Measurements from ENCODE around the gene SPECC1. TPM values are rescaled to one million over a fixed set of nuclear protein-coding genes. Genes with fewer than 3 reads are reported as not detected.
"Not testable (repeated sequence)": the region's sequence is repeated elsewhere in the genome, so short reads cannot be mapped to it uniquely, and the experiment has no call there.

SPECC1 gene, protein sequence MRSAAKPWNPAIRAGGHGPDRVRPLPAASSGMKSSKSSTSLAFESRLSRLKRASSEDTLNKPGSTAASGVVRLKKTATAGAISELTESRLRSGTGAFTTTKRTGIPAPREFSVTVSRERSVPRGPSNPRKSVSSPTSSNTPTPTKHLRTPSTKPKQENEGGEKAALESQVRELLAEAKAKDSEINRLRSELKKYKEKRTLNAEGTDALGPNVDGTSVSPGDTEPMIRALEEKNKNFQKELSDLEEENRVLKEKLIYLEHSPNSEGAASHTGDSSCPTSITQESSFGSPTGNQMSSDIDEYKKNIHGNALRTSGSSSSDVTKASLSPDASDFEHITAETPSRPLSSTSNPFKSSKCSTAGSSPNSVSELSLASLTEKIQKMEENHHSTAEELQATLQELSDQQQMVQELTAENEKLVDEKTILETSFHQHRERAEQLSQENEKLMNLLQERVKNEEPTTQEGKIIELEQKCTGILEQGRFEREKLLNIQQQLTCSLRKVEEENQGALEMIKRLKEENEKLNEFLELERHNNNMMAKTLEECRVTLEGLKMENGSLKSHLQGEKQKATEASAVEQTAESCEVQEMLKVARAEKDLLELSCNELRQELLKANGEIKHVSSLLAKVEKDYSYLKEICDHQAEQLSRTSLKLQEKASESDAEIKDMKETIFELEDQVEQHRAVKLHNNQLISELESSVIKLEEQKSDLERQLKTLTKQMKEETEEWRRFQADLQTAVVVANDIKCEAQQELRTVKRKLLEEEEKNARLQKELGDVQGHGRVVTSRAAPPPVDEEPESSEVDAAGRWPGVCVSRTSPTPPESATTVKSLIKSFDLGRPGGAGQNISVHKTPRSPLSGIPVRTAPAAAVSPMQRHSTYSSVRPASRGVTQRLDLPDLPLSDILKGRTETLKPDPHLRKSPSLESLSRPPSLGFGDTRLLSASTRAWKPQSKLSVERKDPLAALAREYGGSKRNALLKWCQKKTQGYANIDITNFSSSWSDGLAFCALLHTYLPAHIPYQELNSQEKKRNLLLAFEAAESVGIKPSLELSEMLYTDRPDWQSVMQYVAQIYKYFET
- total RNA-seq (2014; rRNA removed) (46.4 and 76.5 TPM in 2 replicates), Bru-seq, nascent RNA (percentile 68 among the genes with signal in this experiment), BruChase-seq, experiment 1, labeled RNA remaining after a 6-hour chase (percentile 68 among the genes with signal in this experiment), BruChase-seq, experiment 2, labeled RNA remaining after a 2-hour chase (percentile 65 among the genes with signal in this experiment)
- long read RNA-seq, partial matches to known transcripts: 4 of 8 reads
- long read RNA-seq, other reads (novel, unspliced or antisense): 4 of 8 reads

- H3K79me2 ChIP-seq (ENCODE audit: low read length): peaks cover 40% of the 10 kb centered on the region
- H3K36me3 ChIP-seq (ENCODE audit: low read depth, low read length): no peaks in the 10 kb centered on the region
- H3K4me3 ChIP-seq (ENCODE audit: low read length): peak within 1 kb of the TSS; percentile 81
- H3K27me3 ChIP-seq (ENCODE audit: low read length): no peaks in the 10 kb centered on the region
- BruUV-seq (replicated peaks): no TSS peak
- no peaks in the 10 kb centered on the region for H3F3A ChIP-seq (ENCODE audit: low read length, unreplicated experiment)
- peak within 1 kb of the TSS; percentile 99 for H2AFZ ChIP-seq (ENCODE audit: low read length)
- intact Hi-C loops (cut with micrococcal nuclease): loop anchor here (1.0 to 5.0 kb wide), 4 partner anchors 16 to 108 kb away; no protein-coding TSS in a partner anchor
- no peaks in the 10 kb centered on the region for H3K9me2 ChIP-seq (replicated peaks; ENCODE audit: low read length)
- no peaks in the 10 kb centered on the region for H4K20me1 ChIP-seq (ENCODE audit: low read length)
- ATAC-seq (peak; percentile 86), DNase-seq (peak; percentile 97)
- H3K4me1 ChIP-seq (ENCODE audit: insufficient read depth, low read length): peaks cover 20% of the 10 kb centered on the region
- H3K4me2 ChIP-seq (ENCODE audit: low read length): peak within 1 kb of the TSS; percentile 94
- CTCF ChIA-PET: interaction anchor here (0.7 to 2.4 kb wide), 6 partner anchors 16 to 631 kb away, joined by 3 to 15 read pairs (median 6); partner anchors contain the start of gene MAPK7
- H3K9ac ChIP-seq (ENCODE audit: low read length): peak within 1 kb of the TSS; percentile 51
- H3K9me3 ChIP-seq (ENCODE audit: low read length): no peaks in the 10 kb centered on the region
- H3K27ac ChIP-seq (ENCODE audit: low read length): peak within 1 kb of the TSS; percentile 9
- POLR2A ChIA-PET (ENCODE audit: unreplicated experiment): interaction anchor here (0.5 to 1.1 kb wide), 4 partner anchors 54 to 74 kb away, joined by 3 to 16 read pairs (median 9); no protein-coding TSS in a partner anchor
- no peak; the same call in 1 of the 2 replicates for TF ChIP-seq CTCF (conservative IDR thresholded peaks at IDR 0.05; ENCODE audit: low read depth, low read length)
- TF ChIP-seq EZH2phosphoT487 (IDR thresholded peaks at IDR 0.05; ENCODE audit: borderline replicate concordance, low read length): no peak
- no peak for TF ChIP-seq EZH2 (IDR thresholded peaks at IDR 0.05; ENCODE audit: low read length, unreplicated experiment)
Observed at GRCh38 chr17:20009302-20010098, at the start of gene SPECC1. SPECC1 (plus strand) TSS chr17:20009359; CDS start chr17:20096652, 87,293 bp downstream.

DNA sequence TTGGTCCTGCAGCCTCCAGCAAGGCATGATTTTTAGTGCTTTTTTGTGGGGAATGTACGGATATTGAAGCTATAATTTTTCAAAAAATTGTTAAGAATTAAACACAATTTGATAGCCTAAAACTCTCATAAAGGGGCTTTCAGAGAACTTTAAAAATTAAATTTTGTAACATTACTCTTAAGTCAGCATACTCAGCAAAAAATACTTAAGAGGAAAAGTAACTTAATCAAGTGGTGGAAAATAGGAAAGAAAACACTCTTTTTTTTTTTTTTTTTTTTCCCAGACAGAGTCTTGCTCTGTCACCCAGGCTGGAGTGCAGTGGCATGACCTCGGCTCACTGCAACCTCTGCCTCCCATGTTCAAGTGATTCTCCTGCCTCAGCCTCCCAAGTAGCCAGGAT is 46.2 kb upstream of the SPECC1 start:
- H3K9ac ChIP-seq (ENCODE audit: low read length); POLR2A ChIA-PET (ENCODE audit: unreplicated experiment); H3F3A ChIP-seq (ENCODE audit: low read length, unreplicated experiment); H3K9me2 ChIP-seq (replicated peaks; ENCODE audit: low read length); H2AFZ ChIP-seq (ENCODE audit: low read length); H3K27ac ChIP-seq (ENCODE audit: low read length); H3K9me3 ChIP-seq (ENCODE audit: low read length); DNase-seq; H3K4me2 ChIP-seq (ENCODE audit: low read length); intact Hi-C loops (cut with micrococcal nuclease); H4K20me1 ChIP-seq (ENCODE audit: low read length); H3K27me3 ChIP-seq (ENCODE audit: low read length); H3K4me3 ChIP-seq (ENCODE audit: low read length); ATAC-seq; BruUV-seq (replicated peaks); CTCF ChIA-PET: not testable (repeated sequence)
- Histone ChIP-seq H3K4me1 (ENCODE audit: insufficient read depth, low read length) (peaks cover 23% of the 10 kb centered on the region), H3K79me2 (ENCODE audit: low read length) (peaks cover 13% of the 10 kb centered on the region; the same call in 1 of the 2 replicates), H3K36me3 (ENCODE audit: low read depth, low read length) (peaks cover 25% of the 10 kb centered on the region)

Measured in PC-3 (cell line).